Amniotic stem cell (primary cell): ENCODE data around the gene LY6G5B.
A peak's percentile ranks its signal among the peaks of the same experiment; 100 is the strongest.

Source experiments
- DNase-seq: peaks from one replicate; lab custom pipeline; 2025; lab: John Stamatoyannopoulos, UW

LY6G5B gene

GRCh38 chr6:31669676-31670075, at the start of gene LY6G5B:
LY6G5B (plus strand) TSS chr6:31669976; CDS start chr6:31670951, 975 bp downstream.
- no peak for DNase-seq

- DNase-seq, result no peak
These were observed 49.0 kb upstream of the LY6G5B start, which contains the start of gene PRRC2A for GRCh38 chr6:31620586-31621319. PRRC2A (plus strand) TSS chr6:31620715; CDS start chr6:31622790, 2,075 bp downstream.

- no peak for DNase-seq
These were observed 48.3 kb upstream of the LY6G5B start for GRCh38 chr6:31621320-31621939.

GRCh38 chr6:31621991-31622390, 47.8 kb upstream of the LY6G5B start:
- DNase-seq, result no peak

DNA sequence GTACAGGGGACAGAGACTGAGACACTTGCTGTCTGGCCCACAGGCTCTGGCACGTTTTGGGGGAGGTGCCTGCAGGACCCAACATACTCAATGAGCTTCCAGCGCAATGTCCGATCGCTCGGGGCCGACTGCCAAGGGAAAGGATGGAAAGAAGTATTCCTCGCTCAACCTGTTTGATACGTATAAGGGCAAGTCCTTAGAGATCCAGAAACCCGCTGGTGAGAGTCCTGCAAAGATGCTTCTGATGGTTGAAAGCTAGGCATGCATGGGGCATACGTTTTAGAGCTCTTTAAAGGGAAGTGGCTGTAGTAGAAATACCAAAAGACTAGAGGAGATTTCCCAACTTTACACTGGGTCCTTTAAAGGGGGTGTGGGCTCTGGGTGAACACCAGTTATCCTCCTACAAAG, 47.1 kb upstream of the LY6G5B start:
- DNase-seq, result no peak

DNA sequence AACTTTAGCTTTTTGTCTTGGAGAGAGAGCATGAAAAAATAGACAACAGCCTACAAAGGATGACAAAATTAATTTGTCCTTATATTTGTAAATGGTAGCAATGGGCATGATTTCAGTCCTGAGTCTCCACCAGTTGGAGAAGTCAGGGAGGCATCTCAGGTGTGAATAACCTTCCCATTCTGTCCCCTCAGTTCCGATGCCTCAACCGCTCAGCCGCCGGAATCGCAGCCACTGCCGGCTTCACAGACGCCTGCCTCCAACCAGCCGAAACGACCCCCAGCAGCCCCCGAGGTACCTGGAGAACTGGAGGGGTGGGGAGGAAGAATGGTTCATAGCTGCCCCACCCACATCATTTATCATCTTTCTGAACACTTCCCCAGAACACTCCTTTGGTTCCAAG, 45.7 kb upstream of the LY6G5B start:
- DNase-seq, result no peak

GRCh38 chr6:31626952-31627351, 42.8 kb upstream of the LY6G5B start:
- no peak for DNase-seq

DNA sequence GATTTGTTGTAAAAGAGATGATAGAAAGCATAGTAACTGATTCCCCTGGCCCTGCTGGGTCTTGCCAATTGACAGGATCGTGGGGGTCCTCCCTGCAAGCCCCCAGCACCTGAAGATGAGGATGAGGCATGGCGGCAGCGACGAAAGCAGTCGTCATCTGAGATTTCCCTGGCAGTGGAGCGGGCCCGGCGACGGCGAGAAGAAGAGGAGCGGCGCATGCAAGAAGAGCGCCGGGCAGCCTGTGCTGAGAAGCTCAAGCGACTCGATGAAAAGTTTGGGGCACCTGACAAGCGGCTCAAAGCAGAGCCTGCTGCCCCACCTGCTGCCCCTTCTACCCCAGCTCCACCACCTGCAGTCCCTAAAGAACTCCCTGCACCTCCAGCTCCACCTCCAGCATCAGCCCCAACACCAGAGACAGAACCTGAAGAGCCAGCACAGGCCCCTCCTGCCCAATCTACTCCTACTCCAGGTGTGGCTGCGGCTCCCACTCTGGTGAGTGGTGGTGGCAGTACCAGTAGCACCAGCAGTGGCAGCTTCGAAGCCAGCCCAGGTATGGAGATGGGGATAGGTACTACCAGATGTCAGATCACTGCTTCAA, 42.0 kb upstream of the LY6G5B start:
- DNase-seq, result no peak

DNA sequence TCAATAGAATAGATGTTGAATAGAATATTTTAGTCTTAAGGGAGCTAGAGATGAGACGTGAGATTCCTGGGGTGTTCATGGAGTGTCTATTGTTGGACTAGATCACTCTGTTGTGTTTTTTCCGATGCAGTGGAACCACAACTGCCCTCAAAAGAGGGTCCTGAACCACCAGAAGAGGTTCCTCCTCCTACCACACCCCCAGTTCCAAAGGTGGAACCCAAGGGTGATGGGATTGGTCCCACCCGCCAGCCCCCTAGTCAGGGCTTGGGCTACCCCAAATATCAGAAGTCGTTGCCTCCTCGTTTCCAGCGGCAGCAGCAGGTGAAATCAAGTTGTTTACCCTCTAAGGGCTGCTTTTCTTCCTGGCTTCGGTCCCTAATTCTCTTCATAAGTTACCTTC, 40.8 kb upstream of the LY6G5B start:
- DNase-seq, result no peak

DNA sequence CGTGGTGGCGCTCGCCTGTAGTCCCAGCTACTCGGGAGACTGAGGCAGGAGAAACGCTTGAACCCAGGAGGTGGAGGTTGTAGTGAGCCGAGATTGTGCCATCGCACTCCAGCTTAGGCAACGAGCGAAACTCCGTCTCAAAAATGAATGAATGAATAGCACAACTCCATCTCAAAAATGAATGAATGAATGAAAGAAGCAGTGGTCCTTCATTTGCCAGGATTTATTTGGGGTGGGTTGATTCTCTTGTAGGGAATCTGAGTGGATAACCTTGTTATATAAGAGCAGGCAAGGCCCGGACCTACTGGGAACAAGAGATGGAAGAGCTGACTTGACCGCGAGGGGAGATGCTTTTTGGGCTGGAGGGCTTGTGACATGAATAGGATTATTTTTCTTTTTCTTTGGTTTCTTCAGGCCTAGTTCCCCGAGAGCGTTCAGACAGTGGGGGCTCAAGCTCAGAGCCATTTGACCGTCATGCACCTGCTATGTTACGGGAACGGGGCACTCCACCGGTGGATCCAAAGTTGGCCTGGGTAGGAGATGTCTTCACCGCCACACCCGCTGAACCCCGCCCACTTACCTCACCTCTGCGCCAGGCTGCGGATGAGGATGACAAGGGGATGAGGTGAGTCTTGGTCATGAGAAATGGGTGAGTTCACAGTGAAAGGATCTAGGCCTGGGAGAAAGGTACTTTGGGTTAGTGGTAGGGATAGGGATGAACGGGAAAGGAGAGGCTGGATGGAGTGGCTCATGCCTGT, 39.4 kb upstream of the LY6G5B start:
- DNase-seq, result no peak

DNA sequence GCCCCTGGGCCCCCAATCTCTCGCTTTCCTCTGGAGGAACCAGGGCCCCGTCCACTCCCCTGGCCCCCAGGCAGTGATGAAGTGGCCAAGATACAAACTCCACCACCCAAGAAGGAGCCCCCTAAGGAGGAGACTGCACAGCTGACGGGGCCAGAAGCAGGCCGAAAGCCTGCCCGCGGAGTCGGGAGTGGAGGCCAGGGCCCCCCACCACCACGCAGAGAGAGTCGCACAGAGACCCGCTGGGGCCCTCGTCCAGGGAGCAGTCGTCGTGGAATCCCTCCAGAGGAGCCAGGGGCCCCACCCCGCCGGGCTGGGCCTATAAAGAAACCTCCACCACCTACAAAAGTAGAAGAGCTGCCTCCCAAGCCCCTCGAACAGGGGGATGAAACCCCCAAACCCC, 38.6 kb upstream of the LY6G5B start:
- DNase-seq, result no peak

DNA sequence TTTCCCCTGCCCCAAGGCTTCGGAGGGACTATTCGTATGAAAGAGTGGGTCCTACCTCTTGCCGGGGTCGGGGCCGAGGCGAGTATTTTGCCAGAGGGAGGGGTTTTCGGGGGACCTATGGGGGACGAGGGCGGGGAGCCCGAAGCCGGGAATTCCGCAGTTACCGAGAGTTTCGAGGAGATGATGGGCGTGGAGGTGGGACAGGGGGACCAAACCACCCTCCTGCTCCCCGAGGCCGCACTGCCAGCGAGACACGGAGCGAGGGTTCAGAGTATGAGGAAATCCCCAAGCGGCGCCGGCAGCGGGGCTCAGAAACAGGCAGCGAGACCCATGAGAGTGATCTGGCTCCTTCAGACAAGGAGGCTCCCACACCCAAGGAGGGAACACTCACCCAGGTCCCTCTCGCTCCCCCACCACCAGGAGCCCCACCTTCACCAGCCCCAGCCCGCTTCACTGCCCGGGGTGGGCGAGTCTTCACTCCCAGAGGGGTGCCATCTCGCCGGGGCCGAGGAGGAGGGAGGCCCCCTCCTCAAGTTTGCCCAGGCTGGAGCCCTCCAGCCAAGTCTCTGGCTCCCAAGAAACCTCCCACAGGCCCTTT, 38.0 kb upstream of the LY6G5B start:
- no peak for DNase-seq

DNA sequence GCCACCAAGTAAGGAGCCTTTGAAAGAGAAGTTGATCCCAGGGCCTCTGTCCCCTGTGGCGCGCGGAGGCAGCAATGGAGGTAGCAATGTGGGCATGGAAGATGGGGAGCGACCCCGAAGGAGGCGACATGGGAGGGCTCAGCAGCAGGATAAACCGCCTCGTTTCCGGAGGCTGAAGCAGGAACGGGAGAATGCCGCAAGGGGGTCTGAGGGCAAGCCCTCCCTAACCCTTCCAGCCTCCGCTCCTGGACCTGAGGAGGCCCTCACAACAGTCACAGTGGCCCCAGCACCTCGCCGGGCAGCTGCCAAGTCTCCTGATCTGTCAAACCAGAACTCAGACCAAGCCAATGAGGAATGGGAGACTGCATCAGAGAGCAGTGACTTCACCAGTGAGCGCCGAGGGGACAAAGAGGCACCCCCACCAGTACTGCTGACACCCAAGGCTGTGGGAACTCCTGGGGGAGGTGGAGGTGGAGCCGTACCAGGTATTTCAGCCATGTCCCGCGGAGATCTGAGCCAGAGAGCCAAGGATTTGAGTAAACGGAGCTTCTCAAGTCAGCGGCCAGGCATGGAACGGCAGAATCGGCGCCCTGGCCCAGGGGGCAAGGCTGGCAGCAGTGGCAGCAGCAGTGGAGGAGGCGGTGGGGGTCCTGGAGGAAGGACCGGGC, 37.4 kb upstream of the LY6G5B start:
- DNase-seq, result no peak

DNA sequence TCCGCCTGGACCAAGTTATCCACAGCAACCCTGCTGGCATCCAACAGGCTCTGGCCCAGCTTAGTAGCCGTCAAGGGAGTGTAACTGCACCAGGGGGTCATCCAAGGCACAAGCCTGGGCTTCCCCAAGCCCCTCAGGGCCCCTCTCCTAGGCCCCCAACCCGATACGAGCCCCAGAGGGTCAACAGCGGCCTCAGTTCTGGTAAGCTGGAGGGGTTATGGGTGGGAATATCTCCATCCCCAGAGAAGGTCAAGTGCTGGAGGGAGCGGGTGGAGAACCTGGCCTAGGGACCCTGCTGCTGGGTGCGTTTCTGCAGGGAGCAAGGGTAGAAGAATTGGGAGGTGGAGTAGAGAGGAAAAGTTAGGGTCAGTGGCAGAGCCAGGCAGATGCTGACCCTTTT, 36.3 kb upstream of the LY6G5B start:
- no peak for DNase-seq

- DNase-seq, result no peak
These were observed 35.6 kb upstream of the LY6G5B start for GRCh38 chr6:31634131-31634530.

DNA sequence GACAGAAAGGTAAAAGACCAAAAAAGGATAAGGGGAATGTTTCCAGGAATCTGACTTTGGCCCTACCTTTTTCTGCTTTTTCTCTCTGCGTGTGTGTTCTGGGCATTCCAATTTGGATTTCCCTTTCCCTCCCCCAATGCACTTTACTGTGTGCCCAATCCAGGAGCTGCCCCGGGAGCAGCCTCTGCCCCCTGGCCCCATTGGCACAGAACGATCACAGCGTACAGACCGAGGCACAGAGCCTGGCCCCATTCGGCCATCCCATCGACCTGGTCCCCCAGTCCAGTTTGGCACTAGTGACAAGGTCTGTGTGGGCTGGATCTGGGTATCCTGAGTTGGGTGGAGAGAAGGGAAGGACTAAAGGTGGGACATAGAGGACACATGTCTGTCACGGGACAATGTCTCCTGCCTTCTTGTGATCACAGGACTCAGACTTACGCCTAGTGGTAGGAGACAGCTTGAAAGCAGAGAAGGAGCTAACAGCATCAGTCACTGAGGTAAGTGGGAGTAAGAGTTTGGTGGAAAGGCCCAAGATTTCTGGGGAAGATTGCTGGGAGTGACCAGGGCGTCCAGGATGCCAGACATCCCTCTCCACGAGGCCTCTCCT, 34.7 kb upstream of the LY6G5B start:
- no peak for DNase-seq

DNA sequence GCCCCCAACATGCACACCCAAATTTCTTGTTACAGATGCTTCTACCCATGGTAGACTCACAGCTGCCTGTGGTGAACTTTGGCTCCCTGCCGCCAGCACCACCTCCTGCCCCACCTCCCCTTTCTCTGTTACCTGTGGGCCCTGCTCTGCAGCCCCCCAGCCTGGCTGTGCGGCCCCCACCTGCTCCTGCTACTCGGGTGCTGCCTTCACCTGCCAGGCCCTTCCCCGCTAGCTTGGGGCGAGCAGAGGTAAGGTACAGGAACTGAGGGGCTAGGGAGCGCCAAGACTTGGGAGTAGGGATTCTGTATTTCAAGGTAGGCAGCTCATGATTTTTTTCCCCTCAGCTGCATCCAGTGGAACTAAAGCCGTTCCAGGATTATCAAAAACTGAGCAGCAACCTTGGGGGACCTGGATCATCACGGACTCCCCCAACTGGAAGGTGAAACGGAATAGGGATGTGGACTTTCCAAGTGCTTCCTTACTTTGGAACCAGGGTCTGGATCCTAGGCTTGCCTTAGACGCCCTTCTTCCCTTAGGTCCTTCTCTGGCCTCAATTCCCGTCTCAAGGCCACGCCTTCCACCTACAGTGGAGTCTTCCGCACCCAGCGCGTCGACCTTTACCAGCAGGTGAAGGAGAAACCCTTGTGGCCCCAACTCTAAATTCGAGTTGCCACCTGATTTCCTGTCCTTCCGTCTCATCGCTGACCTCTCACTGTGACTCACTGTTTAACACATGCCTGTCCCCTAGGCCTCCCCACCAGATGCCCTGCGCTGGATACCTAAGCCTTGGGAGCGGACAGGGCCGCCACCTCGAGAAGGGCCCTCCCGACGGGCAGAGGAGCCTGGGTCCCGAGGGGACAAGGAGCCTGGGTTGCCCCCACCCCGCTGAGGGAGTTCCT, 32.8 kb upstream of the LY6G5B start:
- DNase-seq, result no peak

DNA sequence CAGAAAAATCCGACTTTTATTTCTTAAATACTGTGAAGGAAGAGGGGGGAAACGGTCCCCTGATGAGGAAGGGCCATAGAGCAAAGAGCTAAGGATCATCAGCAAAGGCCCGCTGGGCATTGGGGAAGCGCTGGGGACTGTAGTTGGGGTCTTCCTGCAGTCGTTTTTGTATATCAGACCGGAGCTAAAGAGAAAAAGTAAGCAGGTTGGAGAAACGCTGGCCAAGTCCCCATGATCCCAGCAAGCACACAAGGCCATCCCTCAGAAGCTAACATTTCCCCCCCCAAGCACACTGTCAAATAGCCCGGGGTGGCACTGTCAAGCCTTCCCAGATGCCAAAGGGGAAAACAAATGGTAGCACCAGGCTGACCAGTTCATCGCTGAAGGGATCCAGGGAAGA, 30.7 kb upstream of the LY6G5B start:
- no peak for DNase-seq

- DNase-seq, result peak; percentile 13
These were observed 30.3 kb upstream of the LY6G5B start for GRCh38 chr6:31639449-31639861.

DNA sequence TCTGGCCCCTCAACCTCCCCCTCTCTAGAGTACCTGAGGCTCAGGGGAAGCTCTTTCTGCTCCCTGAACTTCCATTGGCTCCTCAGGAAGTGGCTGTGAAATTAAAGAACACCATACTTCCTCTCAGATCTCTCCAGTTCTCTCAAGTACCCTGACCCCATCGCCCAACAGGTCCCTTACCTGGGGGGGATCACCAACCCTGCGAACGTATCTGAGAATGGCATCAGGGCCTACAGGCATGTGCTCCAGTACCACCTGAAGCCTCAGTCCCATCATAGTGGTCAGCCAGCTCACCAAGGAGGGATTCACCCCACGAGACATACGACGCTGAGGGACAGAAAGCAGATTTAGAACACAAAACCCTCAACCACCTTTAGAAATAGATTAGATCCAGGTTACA, 29.2 kb upstream of the LY6G5B start:
- no peak for DNase-seq
